Adipose tissue (tissue), 3 donors: Measurements from ENCODE around the gene IQSEC3. TPM values are rescaled to one million over a fixed set of nuclear protein-coding genes. Genes with fewer than 3 reads are reported as not detected.

Experiments used
- H3K27ac ChIP-seq: one replicate; pipeline ENCODE4 v1.5.1; 2013; ENCODE audit warnings: low read depth, low read length
- WGBS, 3 donors: extraction: QIAGEN DNeasy Blood & Tissue Kit; methylation state at CpG; one replicate each; pipeline ENCODE4 v1.1.7; 2013; 5-methylcytosine and 5-hydroxymethylcytosine counted together
- polyA plus RNA-seq, 3 donors: library from polyadenylated mRNA; stranded (reverse); fragments of 200-250 nt; gene quantifications; one replicate each; pipeline ENCODE4 v1.2.3, GENCODE V29; 2013
- donor health status: healthy with polysubstance abuse.
- donor health status: Bipolar disorder and iron deficiency.
- donor health status: healthy.

IQSEC3 gene
- polyA plus RNA-seq, 3 donors = 0.61 to 5.2 (median 5.2) TPM

- 69 to 72% (median 72%) methylated on average over 13 to 18 of the region's 19 CpGs for WGBS, 3 donors
- no peak overlapping the region for H3K27ac ChIP-seq
Measured at GRCh38 chr12:103169-103981, 36.8 kb downstream of the IQSEC3 start.

GRCh38 chr12:104551-105081 lies 38.0 kb downstream of the IQSEC3 start:
- H3K27ac ChIP-seq = no peak overlapping the region
- 34 to 58% (median 46%) methylated on average over 40 of the region's 40 CpGs for WGBS, 3 donors

- 69 to 76% (median 70%) methylated on average over 4 of the region's 4 CpGs for WGBS, 3 donors
- H3K27ac ChIP-seq = no peak overlapping the region
Measured at GRCh38 chr12:105696-106095, 39.1 kb downstream of the IQSEC3 start.

- WGBS, 3 donors = 62 to 71% (median 64%) methylated on average over 5 of the region's 5 CpGs
- no peak overlapping the region for H3K27ac ChIP-seq
Measured at GRCh38 chr12:106118-106591, 39.6 kb downstream of the IQSEC3 start.

DNA sequence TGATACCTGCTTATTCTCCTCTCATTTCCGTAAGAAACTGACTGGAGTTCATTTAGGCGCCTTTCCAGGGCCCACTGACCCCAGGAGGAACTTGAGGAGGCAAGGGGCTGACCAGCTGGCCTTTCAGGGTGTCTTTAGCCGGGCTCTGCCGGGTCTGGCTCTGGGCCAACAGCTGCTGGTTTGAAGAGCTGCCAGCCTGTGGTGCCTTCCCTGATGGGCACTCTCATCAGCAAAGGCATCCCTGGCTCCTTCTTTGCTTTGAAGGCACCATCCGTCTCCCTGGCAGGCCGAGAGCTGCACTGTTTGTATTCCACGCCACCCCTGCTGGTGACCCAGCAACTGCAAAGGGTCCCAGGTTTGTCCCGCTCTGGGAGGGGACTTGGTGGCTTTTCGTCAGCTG lies 42.0 kb downstream of the IQSEC3 start:
- no peak overlapping the region for H3K27ac ChIP-seq
- 45 to 70% (median 68%) methylated on average over 9 of the region's 9 CpGs for WGBS, 3 donors

GRCh38 chr12:109446-109845 lies 42.9 kb downstream of the IQSEC3 start:
- WGBS, 3 donors = 52 to 60% (median 58%) methylated on average over 6 of the region's 6 CpGs
- no peak overlapping the region for H3K27ac ChIP-seq

GRCh38 chr12:109872-110271 lies 43.3 kb downstream of the IQSEC3 start:
- 42 to 53% (median 46%) methylated on average over 3 of the region's 3 CpGs for WGBS, 3 donors
- H3K27ac ChIP-seq = no peak overlapping the region

GRCh38 chr12:111699-112493 lies 45.3 kb downstream of the IQSEC3 start:
- WGBS, 3 donors = 41 to 66% (median 50%) methylated on average over 11 of the region's 11 CpGs
- no peak overlapping the region for H3K27ac ChIP-seq

DNA sequence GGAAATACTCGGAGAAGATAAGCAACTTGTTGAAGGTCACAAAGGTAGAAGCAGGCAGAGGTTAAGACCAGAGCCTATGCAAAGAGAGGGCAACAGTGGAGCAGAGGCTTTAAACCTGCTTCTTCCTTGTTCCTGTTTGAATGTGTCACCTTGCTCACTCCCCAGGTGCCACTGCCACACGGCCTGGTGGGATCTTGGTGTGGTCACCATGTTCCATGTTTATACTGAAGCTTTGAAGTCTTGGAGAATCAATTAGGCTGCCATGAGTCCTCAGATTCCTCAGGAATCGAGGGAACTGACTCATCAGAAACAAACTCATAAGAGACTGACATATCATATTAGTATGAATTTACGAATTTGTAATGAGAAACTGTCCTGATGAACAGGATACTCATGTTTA lies 46.8 kb downstream of the IQSEC3 start:
- WGBS, 3 donors = 59 to 81% (median 73%) methylated on average over 4 of the region's 4 CpGs
- no peak overlapping the region for H3K27ac ChIP-seq

- no peak overlapping the region for H3K27ac ChIP-seq
- 71 to 77% (median 73%) methylated on average over 4 of the region's 4 CpGs for WGBS, 3 donors
Measured at GRCh38 chr12:114626-115211, 48.2 kb downstream of the IQSEC3 start.

DNA sequence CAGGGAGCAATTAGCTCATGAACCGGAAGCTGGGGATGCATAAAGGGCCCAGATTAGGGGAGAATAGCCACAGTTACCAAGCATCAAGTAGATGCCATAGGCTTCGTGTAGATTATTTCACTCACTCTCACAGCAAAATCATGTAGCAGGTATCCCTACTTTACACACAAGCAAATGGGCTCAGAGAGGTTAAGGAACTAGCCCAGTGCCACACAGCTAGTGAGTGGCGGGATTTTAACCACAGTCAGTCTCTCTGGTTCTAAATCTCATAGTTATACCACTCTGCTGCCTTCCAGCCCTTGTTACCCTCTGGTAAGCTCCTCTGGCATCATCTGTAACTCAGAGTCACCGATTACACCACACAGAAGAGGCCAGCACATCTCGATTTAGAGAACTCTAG lies 49.0 kb downstream of the IQSEC3 start:
- no peak overlapping the region for H3K27ac ChIP-seq
- WGBS, 3 donors = 73 to 76% (median 73%) methylated on average over 5 of the region's 5 CpGs

GRCh38 chr12:115960-116915 lies 49.7 kb downstream of the IQSEC3 start:
- whole genome bisulfite sequencing, 3 donors = 72 to 87% (median 86%) methylated on average over 19 of the region's 19 CpGs

DNA sequence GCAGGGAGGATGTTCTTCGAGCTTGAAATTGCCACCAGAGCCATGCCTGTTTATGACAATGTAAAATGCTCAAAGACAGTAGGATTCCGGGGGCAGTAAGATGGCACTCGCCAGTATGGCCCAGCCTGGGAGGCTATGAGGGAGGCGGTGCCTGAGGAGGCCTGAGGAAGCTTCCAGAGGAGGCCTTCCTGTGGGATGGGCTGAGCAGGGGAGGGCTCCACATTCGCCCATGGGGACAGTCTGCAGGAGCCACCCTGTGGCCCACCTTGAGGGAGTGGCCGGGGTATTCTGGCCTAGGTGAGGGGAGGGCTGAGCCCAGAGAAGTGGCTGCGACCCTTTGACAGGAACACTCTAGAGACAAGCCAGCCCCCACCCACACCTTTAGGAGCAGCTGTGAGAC lies 50.7 kb downstream of the IQSEC3 start:
- WGBS, 3 donors = 83 to 91% (median 88%) methylated on average over 6 to 7 of the region's 7 CpGs
- no peak overlapping the region for H3K27ac ChIP-seq

More at GRCh38 chr12:115960-116915, 49.7 kb downstream of the IQSEC3 start:
- H3K27ac ChIP-seq = no peak overlapping the region

DNA sequence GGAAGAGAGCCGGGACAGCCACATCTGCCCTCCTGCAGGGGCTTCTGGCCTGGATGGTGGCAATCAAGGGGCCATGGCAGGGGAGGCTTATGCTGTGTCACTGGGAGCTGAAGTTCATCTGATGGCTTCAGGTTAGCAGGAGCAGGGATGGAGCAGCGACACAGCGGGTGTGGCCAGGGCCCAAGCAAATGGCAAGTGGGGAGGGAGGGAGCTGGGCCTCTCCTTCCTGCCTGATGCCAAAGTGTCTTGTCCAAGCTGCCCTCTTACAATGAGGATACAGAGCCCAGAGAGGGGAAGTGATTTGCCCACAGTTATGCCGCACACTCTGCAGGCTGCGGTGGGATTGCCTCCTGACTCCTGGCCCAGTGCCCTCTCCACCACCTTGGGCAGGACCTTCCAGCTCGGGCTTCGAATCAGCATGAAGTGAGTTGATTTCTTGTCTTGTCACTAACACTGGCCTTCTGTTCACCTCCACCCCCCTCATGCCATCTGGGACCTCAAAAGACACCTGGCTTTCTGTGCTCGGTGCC lies 51.3 kb downstream of the IQSEC3 start:
- WGBS, 3 donors = 83 to 85% (median 83%) methylated on average over 8 of the region's 8 CpGs

DNA sequence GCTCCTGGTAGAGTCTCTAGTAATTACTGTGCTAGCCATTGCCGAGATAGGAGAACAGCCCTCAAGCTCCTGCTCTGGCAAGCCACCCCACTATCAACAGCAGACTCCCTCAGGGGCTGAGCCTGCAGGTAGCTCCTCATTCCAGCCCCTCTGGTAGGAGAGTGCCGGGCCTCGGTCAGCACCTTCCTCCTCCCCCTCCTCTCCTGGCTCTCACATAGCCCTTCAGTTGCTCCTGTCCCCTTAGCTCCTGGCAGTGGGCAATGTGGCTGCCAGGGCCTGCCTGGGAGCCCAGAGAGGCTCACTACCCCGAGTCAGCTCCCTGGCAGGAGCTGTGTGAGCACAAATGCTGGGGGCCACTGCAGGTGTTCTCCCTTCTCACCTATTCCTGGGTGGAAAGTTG lies 52.0 kb downstream of the IQSEC3 start:
- no peak overlapping the region for H3K27ac ChIP-seq
- WGBS, 3 donors = 38 to 77% (median 75%) methylated on average over 4 of the region's 4 CpGs

More for the DNA sequence above, 51.3 kb downstream of the IQSEC3 start:
- H3K27ac ChIP-seq = no peak overlapping the region

DNA sequence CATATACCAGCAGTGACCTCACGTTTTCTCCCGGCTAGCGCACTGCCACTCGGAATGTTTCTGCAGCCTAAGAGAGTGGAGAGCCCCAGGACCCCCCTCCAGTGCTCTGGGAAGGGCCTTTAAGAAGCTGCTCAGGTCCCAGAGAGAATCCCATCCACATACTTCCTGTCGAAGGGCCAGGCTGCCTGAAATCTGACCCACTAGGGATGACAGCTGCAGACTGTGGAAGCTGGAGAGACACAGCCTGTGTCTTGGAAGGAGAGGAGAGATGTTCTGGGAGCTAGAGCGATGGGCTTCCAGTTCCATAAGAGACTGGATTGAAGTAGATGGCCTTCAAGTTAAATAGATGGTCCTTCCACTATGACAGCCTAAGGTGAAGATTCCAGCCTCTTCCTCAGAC lies 54.4 kb downstream of the IQSEC3 start:
- WGBS, 3 donors = 65 to 74% (median 66%) methylated on average over 6 of the region's 6 CpGs
- H3K27ac ChIP-seq = no peak overlapping the region

GRCh38 chr12:121647-122046 lies 55.1 kb downstream of the IQSEC3 start:
- 76 to 88% (median 83%) methylated on average over 11 of the region's 11 CpGs for WGBS, 3 donors
- H3K27ac ChIP-seq = no peak overlapping the region
